Memory B cell (primary cell): Measurements from ENCODE around the gene KIF7.

Experiments
- ATAC-seq: fragments of 150-1000 bp; cut with Tn5 transposase; 2 replicates; pipeline ENCODE4 v1.10.0; 2021; ENCODE audit warnings: low read depth, mild to moderate bottlenecking, moderate library complexity
- DNase-seq, 2 donors: peaks; one replicate each; pipeline ENCODE4 v3.0.0; 2022; ENCODE audit warnings: low spot score in 2 of 2
- H3K27ac Mint-ChIP-seq: one replicate; pipeline ENCODE4 v1.8.0; 2022; ENCODE audit warnings: mild to moderate bottlenecking, moderate library complexity, mixed read lengths
- H3K27me3 Mint-ChIP-seq: one replicate; pipeline ENCODE4 v1.8.0; 2022; ENCODE audit warnings: mixed read lengths
- H3K36me3 Mint-ChIP-seq: one replicate; pipeline ENCODE4 v1.8.0; 2022; ENCODE audit warnings: mild to moderate bottlenecking, mixed read lengths
- H3K4me1 Mint-ChIP-seq: one replicate; pipeline ENCODE4 v1.8.0; 2022; ENCODE audit warnings: mixed read lengths
- H3K4me3 Mint-ChIP-seq: one replicate; pipeline ENCODE4 v1.8.0; 2022; ENCODE audit warnings: mild to moderate bottlenecking, moderate library complexity, mixed read lengths
- H3K9me3 Mint-ChIP-seq: one replicate; pipeline ENCODE4 v1.8.0; 2022; ENCODE audit warnings: mixed read lengths

Gene KIF7

DNA sequence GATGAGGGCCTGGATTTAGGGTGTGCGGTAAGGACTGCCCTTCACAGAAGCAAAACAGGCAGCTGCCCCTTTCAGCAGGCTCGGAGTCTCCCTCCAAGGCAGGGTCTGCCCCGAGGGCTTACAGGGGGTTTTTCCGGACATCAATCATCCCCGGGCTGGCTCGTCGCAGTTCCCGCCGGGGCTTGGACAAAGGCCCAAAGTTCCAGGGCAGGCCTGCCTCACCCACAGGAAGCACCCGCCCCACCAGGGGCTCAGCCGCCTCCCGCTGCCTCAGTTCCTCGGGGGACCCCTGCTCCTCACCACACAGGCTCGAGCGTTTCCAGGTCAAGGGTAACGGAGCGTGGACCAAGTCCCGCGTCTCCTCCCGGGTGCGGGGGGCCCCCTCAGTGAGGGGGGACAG, 27.0 kb downstream of the KIF7 start:
- H3K27me3 Mint-ChIP-seq = peaks cover 2% of the 10 kb centered on the region
- H3K27ac Mint-ChIP-seq = no peak overlapping the region
- no peaks in the 10 kb centered on the region for H3K36me3 Mint-ChIP-seq
- H3K9me3 Mint-ChIP-seq = no peaks in the 10 kb centered on the region
- ATAC-seq (no peak), DNase-seq (no peak)
- H3K4me1 Mint-ChIP-seq = no peaks in the 10 kb centered on the region
- no peak overlapping the region for H3K4me3 Mint-ChIP-seq

DNA sequence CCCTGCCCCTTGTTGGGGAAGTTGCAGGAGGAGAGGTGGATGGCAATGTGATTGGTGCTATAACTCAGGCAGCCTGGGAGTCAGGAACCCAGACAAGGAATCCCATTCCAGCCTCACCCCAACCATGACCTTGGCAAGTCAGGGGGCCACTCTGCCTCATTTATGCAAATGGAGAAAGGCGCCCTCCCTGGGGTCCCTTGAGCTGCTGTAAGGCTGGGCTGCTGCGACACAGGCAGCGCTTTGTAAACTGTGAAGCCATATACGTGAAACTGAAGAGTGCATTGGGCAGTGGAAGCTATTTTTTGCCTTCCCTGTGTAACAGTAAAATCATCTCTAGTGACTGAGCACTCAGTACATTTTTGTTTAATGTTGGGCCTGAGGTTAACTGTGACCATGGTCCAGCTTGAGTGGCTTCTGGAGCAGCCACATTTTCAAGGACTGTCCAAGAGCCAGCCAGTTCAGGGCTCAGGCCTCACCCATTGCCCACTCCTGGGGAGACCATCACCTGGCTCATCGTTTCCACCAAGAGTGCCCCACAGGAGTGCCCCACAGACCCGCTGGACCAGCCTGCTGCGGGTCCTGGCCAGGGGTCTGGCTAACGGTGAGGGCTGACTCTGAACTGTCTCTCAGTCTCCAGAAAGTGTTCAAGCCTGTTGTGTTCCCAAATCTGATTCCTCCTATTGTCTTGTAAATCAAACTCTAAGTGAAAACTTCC, 27.9 kb downstream of the KIF7 start:
- no peaks in the 10 kb centered on the region for H3K4me1 Mint-ChIP-seq
- no peaks in the 10 kb centered on the region for H3K36me3 Mint-ChIP-seq
- peaks cover 1% of the 10 kb centered on the region for H3K27me3 Mint-ChIP-seq
- H3K27ac Mint-ChIP-seq = no peak overlapping the region
- ATAC-seq (no peak), DNase-seq (no peak)
- H3K9me3 Mint-ChIP-seq = no peaks in the 10 kb centered on the region
- no peak overlapping the region for H3K4me3 Mint-ChIP-seq

DNA sequence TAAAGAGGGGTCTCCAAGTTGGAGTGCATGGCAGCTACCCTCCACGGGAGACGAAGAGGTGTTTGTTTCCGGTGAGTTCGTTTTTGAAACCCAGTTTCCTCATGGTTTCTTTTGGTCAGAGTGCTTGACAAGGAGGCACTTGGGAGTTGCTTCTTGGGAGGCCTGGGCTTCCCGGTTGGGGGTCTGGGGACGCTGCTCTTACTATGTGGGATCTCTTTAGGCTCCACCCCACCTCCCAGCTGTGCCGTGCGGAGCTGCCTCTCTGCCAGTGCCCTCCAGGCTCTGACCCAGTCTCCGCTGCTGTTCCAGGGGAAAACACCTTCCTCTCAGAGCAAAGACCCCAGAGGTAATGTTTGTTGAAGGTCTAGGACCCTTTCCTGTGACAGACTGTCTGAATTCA, 29.6 kb downstream of the KIF7 start:
- H3K4me1 Mint-ChIP-seq = no peaks in the 10 kb centered on the region
- DNase-seq (no peak), ATAC-seq (no peak)
- H3K27ac Mint-ChIP-seq = no peak overlapping the region
- H3K36me3 Mint-ChIP-seq = no peaks in the 10 kb centered on the region
- no peak overlapping the region for H3K4me3 Mint-ChIP-seq
- H3K9me3 Mint-ChIP-seq = no peaks in the 10 kb centered on the region
- H3K27me3 Mint-ChIP-seq = peaks cover 1% of the 10 kb centered on the region

DNA sequence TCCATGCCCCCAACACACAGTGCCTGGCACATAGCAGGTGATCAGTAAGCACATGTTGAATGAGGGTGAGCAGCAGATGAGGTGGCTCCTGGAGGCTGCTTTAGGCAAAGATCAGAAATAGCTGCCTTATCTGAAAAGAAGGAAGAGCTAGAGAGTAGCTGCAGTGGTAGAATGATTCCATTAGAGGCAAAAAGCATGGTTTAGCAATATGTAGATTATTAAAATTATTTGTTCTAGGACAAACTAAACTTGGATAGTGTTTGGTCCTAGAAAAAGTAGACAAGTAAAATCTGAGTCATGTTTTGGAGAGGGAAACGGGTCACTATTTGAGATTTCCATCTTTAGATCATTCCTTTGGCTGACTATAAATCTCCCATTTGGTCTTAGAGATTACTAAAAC, 32.1 kb downstream of the KIF7 start:
- Mint-ChIP-seq H3K27me3 (no peaks in the 10 kb centered on the region), H3K4me1 (no peaks in the 10 kb centered on the region), H3K4me3 (no peak overlapping the region), H3K27ac (no peak overlapping the region), H3K36me3 (no peaks in the 10 kb centered on the region), H3K9me3 (no peaks in the 10 kb centered on the region)
- ATAC-seq (no peak), DNase-seq (no peak)

DNA sequence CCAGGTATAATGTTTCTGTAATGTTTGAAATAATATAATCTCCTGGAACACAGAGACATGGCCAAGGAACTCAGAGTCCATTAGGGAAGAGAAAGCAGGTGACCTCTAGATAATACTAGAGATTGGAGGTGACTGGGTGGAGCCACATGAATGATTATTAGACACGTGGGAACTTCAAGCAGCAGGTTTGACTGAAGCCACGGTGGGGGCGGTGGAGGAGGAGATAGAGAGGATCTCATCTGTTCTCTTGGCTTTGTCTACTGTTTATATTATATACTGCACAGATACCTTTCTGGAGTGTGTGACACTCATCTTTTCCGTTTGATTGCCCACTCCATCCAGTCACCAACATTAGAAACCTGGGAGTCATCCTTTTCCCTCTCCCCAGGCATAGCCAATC, 33.7 kb downstream of the KIF7 start:
- Mint-ChIP-seq H3K4me1 (no peaks in the 10 kb centered on the region), H3K9me3 (no peaks in the 10 kb centered on the region), H3K4me3 (no peak overlapping the region), H3K27ac (no peak overlapping the region), H3K36me3 (no peaks in the 10 kb centered on the region), H3K27me3 (no peaks in the 10 kb centered on the region)
- ATAC-seq (no peak), DNase-seq (no peak)

DNA sequence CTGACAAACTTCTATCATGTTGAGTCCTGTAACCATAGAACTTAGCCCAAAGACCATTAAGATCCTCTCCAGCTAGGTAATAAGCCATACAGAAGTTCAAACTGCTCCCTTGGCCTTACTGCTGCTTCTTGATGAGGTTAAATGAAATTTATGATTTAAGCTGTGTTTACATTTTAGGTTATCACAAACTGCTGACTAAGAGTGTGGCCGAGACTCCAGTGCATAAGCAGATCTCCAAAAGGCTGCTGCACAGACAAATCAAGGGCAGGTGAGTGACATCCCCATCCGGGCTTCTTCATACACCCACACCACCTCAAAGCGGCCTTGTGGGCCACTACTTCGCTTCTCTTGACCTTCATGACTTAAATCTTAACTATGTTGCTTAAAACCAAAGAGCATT, 39.0 kb downstream of the KIF7 start:
- Mint-ChIP-seq H3K4me1 (no peaks in the 10 kb centered on the region), H3K4me3 (no peak overlapping the region), H3K36me3 (peaks cover 9% of the 10 kb centered on the region), H3K27me3 (no peaks in the 10 kb centered on the region), H3K27ac (no peak overlapping the region), H3K9me3 (peaks cover 13% of the 10 kb centered on the region)
- DNase-seq (no peak), ATAC-seq (no peak)

DNA sequence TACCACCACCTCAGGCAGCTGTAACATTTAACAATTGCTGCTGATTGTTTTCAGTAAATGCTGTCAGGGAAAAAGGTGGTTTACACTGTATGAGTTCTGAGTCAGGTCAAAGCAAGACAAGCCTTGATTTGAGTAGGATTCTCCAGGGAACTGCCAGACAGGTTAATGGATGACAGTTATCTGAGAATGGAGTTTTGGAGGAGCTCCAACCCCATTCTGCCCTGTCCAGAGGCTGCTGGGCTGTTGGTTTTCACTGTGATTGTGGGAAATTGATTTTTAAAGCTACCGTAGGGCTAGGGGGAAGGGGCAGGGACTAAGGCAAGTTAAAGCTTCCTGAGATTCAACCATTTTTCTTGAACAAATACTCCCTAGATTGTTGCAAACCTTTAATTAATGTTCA, 40.1 kb downstream of the KIF7 start:
- no peak for ATAC-seq
- no peak for DNase-seq
- Mint-ChIP-seq H3K27ac (no peak overlapping the region), H3K36me3 (peaks cover 9% of the 10 kb centered on the region), H3K9me3 (peaks cover 16% of the 10 kb centered on the region), H3K27me3 (no peaks in the 10 kb centered on the region), H3K4me1 (no peaks in the 10 kb centered on the region), H3K4me3 (no peak overlapping the region)

DNA sequence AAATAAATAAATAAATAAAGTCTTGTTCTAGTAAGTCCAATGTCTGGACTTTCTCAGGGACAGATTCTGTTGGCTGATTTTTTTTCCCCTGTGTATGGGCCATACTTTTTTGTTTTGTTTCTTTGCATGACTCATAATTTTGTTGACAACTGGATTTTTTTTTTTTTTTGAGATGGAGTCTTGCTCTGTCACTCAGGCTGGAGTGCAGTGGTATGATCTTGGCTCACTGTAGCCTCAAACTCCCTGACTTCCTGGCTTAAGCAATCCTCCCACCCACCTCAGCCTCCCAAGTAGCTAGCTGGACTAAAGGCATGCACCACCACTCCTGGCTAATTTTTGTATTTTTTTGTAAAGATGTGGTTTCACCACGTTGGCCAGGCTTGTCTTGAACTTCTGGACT, 41.1 kb downstream of the KIF7 start:
- no peak for ATAC-seq
- peaks cover 16% of the 10 kb centered on the region for H3K9me3 Mint-ChIP-seq
- no peak for DNase-seq
- no peaks in the 10 kb centered on the region for H3K4me1 Mint-ChIP-seq
- H3K4me3 Mint-ChIP-seq = no peak overlapping the region
- no peak overlapping the region for H3K27ac Mint-ChIP-seq
- no peaks in the 10 kb centered on the region for H3K27me3 Mint-ChIP-seq
- peaks cover 9% of the 10 kb centered on the region for H3K36me3 Mint-ChIP-seq

DNA sequence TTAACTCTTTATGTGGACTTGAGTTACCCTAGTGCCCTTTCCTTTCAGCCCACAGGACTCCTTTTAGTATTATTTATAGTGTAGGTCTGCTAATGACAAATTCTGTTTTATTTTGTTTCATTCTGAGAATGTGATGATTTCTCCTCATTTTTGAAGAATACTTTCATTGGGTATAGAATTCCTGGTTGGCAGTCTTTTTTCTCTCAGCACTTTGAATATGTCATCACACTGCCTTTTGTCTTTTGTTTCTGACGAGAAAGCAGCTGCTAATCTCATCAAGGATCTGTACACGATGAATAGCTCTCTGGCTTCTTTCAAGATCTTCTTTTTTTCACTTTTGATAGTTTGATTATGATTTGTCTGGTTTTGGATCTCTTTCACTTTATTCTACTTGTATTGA, 42.2 kb downstream of the KIF7 start:
- no peaks in the 10 kb centered on the region for H3K27me3 Mint-ChIP-seq
- ATAC-seq (no peak), DNase-seq (no peak)
- no peak overlapping the region for H3K4me3 Mint-ChIP-seq
- peaks cover 9% of the 10 kb centered on the region for H3K36me3 Mint-ChIP-seq
- peaks cover 16% of the 10 kb centered on the region for H3K9me3 Mint-ChIP-seq
- no peaks in the 10 kb centered on the region for H3K4me1 Mint-ChIP-seq
- no peak overlapping the region for H3K27ac Mint-ChIP-seq

DNA sequence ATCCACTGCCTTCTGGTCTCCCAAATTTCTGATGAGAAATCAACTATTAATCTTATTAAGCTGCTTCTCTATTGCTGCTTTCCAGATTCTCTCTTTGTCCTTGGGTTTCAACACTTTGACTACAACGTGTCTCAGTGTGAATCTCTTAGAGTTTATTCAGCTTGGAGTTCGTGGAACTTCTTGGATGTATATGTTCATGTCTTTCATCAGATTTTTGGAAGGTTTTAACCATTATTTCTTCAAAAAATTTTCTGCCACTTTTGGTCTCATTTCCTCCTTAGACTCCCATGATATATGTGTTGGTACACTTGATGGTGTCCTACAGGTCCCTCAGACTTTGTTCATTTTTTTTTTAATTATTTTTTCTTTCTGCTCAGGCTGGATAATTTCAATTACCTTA, 44.0 kb downstream of the KIF7 start:
- Mint-ChIP-seq H3K27ac (no peak overlapping the region), H3K4me1 (no peaks in the 10 kb centered on the region), H3K9me3 (peaks cover 16% of the 10 kb centered on the region), H3K4me3 (no peak overlapping the region), H3K27me3 (no peaks in the 10 kb centered on the region), H3K36me3 (peaks cover 9% of the 10 kb centered on the region)
- DNase-seq = no peak
- ATAC-seq = no peak

DNA sequence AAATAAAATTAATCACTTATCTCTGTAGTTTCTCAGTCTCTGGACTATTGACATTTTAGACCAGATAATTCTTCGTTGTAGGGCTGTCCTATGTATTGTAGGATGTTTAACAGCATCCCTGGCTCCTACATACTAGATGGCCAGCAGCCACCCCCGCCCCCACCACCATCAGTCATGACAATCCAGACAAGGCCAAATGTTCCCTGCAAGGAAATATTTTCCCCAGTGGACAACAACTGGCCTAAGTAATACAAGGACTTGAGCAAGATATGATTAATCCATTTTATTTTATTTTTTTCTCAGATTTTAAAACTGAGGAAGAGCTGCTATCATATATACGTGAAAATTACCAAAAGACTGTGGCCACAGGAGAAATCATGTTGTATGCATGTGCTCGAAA, 56.2 kb downstream of the KIF7 start:
- no peak for ATAC-seq
- H3K9me3 Mint-ChIP-seq = no peaks in the 10 kb centered on the region
- H3K4me1 Mint-ChIP-seq = no peaks in the 10 kb centered on the region
- H3K27ac Mint-ChIP-seq = no peak overlapping the region
- no peak overlapping the region for H3K4me3 Mint-ChIP-seq
- no peaks in the 10 kb centered on the region for H3K27me3 Mint-ChIP-seq
- no peak for DNase-seq
- H3K36me3 Mint-ChIP-seq = no peaks in the 10 kb centered on the region

DNA sequence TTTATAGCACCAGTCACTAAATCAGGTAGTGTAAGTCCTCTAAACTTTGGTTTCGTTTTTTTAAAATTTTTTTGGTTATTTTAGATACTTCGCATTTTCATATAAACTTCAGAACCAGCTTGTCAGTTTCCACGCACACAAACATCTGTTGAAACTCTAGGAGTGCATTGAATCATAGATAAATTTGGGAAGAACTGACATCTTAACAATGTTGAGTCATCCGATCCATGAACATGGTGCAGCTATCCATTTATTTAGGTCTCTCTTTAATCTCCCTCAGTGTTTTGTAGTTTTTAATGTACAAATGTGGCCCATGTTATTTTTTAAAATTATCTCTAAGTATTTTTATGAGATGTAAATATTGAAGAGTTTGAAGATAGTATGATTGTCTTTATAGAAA, 62.2 kb downstream of the KIF7 start:
- Mint-ChIP-seq H3K9me3 (no peaks in the 10 kb centered on the region), H3K4me3 (no peak overlapping the region), H3K27ac (no peak overlapping the region), H3K27me3 (no peaks in the 10 kb centered on the region), H3K36me3 (no peaks in the 10 kb centered on the region), H3K4me1 (no peaks in the 10 kb centered on the region)
- DNase-seq (no peak), ATAC-seq (no peak)

DNA sequence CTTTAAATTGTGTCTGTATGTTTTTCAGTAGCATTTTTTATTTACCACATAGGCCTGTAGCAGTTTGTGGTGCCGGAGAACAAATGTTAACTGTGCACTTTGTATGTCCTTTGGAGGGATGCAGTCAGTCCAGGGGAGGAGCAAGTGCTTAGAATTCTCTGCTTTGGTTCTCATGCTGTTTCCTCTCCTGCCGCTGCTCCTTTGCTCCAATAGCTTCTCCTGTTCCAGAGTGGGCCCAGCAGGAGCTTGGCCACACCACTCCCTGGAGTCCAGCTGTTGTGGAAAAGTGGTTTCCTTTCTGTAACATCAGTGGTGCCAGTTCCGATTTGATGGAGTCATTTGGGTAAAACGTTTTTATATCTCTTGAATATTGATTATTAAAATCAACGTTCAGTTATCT, 63.4 kb downstream of the KIF7 start:
- no peak for ATAC-seq
- no peaks in the 10 kb centered on the region for H3K36me3 Mint-ChIP-seq
- no peak for DNase-seq
- H3K4me1 Mint-ChIP-seq = no peaks in the 10 kb centered on the region
- H3K4me3 Mint-ChIP-seq = no peak overlapping the region
- H3K27ac Mint-ChIP-seq = no peak overlapping the region
- no peaks in the 10 kb centered on the region for H3K9me3 Mint-ChIP-seq
- H3K27me3 Mint-ChIP-seq = no peaks in the 10 kb centered on the region

DNA sequence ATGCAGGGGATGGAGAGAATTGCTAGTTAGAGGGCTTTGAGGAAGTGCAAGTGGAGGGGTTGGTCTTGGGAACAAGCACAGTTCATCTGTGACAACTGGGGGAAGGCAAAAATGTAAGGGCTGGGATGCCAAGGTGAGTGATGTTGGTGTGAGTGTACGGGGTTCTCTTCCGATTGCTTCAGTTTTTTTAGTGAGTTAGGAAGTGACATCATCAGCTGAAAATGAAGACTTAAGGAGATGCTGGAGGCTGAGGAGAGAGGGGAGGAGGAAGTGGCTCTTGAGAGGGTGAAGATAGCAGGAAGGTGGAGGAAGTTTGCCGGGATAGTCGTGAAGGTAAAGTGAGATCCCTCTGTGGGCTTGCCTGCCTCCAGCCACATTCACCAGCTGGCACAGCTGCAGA, 67.3 kb downstream of the KIF7 start:
- ATAC-seq (no peak), DNase-seq (no peak)
- Mint-ChIP-seq H3K27me3 (no peaks in the 10 kb centered on the region), H3K4me3 (no peak overlapping the region), H3K36me3 (no peaks in the 10 kb centered on the region), H3K4me1 (no peaks in the 10 kb centered on the region), H3K9me3 (no peaks in the 10 kb centered on the region), H3K27ac (no peak overlapping the region)

DNA sequence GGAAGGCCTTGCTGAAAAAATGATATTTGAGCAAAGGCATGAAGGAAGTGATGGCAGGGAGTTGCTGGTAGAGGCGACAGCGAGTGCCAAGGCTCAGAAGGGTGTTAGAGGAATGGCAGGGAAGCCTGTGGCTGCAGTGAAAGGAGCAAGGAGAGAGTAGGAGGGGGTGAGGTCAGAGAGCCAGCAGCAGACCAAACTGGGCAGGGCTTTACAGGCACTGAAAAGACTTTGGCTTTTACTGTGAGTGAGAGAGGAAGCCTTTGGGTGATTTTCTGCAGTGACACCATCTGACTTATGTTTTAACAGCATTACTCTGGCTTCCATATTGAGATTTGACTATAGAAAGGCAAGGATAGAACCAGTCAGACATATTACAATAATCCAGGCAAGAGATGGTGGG, 68.6 kb downstream of the KIF7 start:
- H3K9me3 Mint-ChIP-seq = no peaks in the 10 kb centered on the region
- H3K4me1 Mint-ChIP-seq = no peaks in the 10 kb centered on the region
- no peaks in the 10 kb centered on the region for H3K27me3 Mint-ChIP-seq
- H3K36me3 Mint-ChIP-seq = no peaks in the 10 kb centered on the region
- H3K27ac Mint-ChIP-seq = no peak overlapping the region
- ATAC-seq (no peak), DNase-seq (no peak)
- H3K4me3 Mint-ChIP-seq = no peak overlapping the region
